ENCODE data around the gene PTPA.

The PTPA gene

GRCh38 chr9:129138476-129139232 lies 27.4 kb downstream of the PTPA start:
- DNase-seq: no peak

GRCh38 chr9:129139233-129139992 lies 28.2 kb downstream of the PTPA start:
- peak; percentile 86 for DNase-seq

DNA sequence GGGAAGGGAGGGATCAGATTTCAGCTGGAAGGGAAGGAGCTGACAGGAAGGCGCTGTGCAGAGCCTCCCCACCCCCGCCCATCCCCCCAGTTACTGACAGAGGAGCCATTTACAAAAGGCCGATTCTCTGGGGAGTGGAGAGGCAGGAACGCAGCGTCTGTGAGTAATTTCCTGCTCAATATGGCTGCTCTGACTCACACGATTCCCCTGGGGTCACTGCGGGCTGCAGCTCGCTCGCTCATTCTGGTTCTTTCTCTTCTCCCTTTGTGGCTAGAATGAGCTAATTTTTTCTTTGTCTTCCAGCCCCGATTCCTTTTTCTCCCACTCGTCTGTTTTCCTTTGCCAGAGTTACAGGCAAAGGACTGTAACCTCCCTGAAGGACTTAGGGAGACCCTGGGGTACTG lies 28.8 kb downstream of the PTPA start:
- DNase-seq: peak; percentile 92

DNA sequence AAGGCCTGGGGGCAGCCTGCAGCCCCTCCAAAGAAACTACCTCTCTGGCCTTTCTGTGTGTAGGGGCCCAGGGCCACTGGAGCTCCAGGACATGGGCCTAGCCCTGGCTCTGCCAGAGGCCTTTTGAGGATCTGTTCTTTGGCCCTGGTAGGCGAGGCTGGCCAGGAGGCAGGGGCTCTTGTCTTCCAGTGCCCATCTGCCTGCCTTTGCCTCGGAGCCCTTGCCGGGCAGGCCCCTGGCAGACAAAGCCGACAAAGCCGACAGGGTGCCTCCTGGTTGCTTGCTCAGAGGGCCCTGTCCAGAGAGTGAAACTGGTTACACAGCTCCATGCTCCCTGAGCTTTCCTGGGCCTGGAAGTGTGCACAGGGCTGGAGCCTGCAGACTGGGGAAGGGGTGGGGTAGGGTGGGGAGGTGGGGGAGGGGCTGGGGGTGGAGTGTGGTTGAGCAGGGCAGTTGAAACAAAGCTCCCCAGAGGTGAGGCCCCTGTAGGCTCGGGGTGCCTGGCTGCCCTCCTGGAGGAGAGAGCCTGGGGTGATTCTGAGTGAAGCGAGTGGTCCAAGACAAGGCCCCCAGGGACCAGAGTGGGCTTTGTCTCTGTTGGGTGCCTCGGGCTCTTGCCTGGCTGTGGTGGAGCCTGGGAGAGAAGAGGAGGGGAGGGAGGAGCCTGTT lies 29.3 kb downstream of the PTPA start:
- peak; percentile 54 for DNase-seq

GRCh38 chr9:129141066-129142041 lies 30.1 kb downstream of the PTPA start:
- DNase-seq: peak; percentile 12

- no peak for DNase-seq
Measured at GRCh38 chr9:129142138-129142935, 31.1 kb downstream of the PTPA start.

DNA sequence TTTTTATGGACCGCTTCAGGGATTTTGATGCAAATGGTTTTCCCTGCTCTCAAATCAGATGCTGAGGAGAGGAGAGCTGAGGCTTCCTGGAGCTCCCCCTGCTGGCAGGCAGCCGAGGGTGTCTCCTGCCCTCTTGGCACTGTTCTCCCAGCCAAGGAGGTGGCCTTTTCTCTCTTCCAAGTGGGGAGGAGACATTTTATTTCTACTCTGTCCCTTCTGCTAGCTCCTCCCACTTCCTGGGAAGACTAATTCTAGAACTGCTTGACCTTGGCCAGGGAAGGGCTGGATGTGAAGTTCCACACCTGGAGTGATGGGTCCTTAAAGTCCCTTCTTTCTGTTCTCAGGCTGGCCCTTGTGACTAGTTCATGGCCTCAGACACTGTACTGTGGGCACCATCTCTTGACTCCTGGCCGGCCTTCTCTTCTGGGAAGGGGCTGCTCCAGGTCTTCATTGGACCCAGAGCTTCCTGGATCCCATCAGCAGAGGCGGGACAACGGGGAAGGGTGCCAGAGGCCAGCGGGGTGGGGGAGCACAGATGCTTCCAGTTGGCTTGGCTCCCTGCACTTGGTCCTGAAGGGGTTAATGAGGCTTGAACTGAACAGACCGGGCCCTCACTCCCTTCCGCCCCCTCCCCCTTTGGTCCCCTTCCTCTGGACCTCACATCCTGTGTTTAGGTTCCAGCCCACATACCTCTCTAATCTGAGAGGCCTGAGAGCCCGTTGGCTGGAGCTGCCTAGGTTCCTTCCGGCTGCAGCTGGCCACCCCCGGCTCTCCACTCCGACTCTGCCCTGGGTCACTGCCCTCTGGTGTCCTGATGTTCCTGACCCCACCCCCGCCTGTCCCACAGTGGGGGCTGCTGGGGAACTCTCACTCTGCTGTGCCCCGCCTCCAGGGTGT lies 32.1 kb downstream of the PTPA start:
- DNase-seq: peak; percentile 88

- no peak for DNase-seq
Measured at GRCh38 chr9:129145316-129145715, 34.1 kb downstream of the PTPA start.

DNA sequence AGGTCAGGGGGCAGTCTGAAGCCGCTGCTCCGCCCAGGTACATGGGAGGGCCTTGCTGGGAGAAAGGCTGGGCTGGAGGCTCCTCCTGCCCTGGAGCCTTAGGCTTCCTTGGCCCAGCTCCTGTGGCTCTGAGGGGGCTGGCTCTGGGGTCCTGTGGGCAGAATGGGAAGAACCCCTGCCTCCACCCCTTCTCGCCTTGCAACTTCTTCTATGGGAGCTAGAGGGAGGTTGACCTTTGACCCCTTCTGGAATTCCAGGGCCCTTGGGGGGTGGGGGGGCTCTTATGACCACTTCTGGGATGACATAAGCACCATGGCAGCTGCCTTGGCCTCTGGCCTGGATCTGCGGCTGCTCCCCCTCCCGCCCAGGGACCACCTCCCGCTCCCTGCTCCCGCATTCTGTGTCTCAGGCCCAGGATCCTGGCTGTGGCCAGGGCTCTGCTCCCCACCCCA lies 34.7 kb downstream of the PTPA start:
- no peak for DNase-seq

GRCh38 chr9:129146441-129146941 lies 35.3 kb downstream of the PTPA start:
- no peak for DNase-seq

DNA sequence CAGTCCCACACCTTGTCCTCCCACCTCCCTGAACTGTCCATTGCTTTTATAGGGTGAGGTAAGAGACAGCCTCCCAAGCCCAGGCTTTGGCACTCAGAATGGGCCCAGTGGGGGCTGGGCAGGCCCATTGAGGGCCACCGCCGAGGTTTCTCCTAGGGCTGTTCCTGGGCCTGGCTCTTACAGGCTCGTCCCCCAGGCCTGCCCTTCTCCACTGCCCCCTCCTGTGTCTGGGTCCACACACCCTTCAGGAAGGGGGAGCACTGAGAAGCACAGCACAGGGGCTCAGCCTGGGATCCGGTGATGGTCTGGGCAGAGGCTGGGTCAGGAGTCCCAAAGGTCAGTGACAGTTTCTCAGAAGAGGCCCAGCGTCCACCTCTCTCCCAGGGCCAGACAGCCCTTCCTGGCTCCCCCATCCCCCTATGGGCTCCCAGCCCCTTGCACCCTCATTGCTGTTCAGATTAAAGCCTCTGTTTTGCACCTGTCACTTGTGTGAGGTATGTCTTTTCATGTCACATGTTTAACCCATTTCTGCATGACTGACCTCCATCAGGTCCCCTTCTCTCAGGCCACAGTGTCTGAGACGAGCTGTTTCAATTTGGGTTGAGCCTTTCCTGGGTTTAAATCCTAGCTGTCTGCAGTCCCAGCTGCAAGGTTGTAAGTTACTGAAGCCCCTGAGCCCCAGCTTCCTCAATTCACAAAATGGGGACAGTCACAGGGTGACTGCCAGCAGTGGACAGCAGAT lies 37.4 kb downstream of the PTPA start:
- no peak for DNase-seq

- no peak for DNase-seq
Measured at GRCh38 chr9:129149442-129149841, 38.2 kb downstream of the PTPA start.

- DNase-seq: no peak
Measured at GRCh38 chr9:129150122-129150521, 38.9 kb downstream of the PTPA start.

DNA sequence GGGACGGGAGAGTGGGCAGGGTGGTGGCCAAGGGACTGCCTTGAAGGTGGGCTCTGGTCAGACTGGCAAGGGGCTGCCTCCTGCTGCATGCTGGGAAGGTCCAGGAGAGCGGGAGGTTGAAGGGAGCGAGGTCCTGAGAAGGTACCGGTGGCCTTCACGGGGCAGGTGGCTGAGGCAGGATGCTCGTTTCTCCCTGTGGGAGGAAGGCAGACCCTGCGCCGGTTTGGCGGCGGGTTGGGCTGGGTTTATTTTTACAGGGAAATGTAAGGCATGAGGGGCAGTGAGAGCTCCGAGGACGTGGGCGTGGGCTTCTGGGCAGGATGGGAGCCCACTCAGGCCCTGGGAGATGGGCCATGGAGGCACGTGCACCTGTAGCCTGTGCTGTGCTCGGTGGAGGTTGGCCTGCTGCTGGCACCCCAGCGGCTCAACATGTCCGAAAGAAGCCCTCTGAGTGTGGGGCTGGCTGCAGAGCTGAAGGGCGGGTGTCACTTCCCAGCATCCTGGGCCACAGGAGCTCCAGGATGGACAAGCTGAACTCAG lies 39.5 kb downstream of the PTPA start:
- DNase-seq: no peak

GRCh38 chr9:129151469-129151868 lies 40.3 kb downstream of the PTPA start:
- DNase-seq: no peak

DNA sequence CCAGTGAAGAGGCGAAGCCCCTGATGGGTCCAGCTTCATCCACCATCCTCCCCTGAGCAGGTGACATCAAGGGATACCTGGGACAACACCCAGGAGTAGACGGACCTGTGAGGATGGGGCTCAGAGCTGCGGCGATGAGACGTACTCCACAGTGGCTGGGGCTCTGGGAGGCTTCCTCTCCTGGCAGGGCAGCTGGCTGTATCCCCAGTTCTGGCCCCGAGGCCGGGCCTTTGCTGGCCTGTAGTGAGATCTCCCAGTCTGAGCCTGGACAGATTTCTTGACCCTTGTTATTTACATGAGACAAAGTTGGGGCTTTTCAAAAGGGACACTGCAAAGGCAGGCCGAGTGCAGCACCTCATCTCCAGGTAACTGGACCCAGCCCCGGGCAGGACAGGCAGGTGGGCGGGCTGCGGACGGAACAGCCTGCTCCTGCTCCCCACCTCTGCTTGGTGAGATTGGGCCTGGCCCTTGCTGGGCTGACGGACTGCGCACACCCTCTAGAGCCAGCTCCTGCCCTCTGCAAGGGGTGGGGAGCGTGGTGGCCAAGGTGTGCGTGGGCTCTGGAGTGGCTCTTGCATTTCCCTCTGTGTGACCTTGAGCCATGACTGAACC lies 43.8 kb downstream of the PTPA start:
- no peak for DNase-seq

DNA sequence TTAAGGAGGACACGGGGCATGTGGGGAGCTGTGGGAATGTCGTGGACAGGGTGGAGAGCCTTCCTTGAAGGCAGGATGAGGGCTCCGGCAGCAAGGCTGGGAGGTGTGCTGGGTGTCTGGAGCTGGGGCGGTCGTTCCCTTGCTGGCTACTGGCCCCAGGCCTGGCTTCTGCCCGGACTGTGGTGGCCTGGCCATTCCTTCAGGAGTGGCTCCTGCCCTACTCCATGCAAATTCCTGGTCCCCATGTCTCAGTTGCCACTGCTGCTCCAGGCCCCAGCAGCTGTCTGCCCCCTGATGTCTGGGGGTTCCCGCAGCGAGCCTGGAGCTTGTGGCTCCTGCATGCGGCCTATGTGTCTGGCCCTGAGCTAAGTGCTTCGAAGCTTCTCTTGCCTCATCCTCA lies 44.9 kb downstream of the PTPA start:
- no peak for DNase-seq

- DNase-seq: no peak
Measured at GRCh38 chr9:129160712-129161533, 49.7 kb downstream of the PTPA start.
